Activated CD4-positive, alpha-beta T cell treated with anti-CD3 and anti-CD28 coated beads for 1 hour (primary cell): Measurements from ENCODE around the gene SLC25A47.

Experiments used
- DNase-seq: peaks from one replicate; pipeline ENCODE4 v3.0.0-alpha.2; 2020

The SLC25A47 gene

DNA sequence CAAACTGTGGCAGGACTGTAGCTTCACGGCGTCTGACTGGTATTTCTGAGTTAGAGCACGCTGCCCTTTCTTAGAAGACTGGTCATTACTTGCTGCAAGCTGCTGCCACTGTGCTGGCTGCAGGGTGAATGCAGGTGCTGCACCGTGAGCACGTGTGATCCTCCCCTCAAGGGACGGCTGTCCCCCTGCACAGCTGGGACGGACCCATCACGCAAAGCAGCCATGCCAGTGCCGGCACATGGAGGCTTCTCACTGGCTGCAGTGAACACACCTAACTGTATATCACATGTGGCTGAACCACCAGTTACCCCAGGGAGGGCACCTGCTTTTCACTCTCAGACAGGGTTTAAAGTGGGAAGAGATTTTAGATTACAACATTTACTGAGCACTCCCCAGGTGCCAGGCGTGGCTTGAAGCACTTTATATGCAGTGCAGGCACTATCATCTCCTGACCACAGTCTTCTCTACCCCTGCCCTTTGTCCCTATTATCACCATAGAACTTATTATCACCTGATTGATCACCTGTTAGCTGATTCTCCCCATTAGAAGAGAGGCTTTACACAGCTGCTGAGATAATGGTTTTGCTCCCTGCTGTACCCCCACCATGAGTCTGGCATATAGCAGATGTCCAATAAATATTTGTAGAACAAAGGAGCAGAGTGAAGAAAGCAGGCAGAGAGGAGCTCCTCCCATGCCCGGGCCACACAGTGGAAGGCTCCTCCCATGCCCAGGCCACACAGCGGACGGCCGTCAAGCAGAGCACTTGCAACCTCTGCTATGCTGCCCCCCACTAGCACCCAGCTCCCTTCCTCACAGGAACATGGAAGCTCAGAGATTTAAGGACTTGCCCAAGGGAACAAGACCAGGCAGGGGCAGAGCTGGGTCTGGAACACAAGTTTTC, 25.9 kb downstream of the SLC25A47 start:
- DNase-seq = no peak

- DNase-seq = no peak
These were observed 27.3 kb downstream of the SLC25A47 start for GRCh38 chr14:100350276-100350926.

DNA sequence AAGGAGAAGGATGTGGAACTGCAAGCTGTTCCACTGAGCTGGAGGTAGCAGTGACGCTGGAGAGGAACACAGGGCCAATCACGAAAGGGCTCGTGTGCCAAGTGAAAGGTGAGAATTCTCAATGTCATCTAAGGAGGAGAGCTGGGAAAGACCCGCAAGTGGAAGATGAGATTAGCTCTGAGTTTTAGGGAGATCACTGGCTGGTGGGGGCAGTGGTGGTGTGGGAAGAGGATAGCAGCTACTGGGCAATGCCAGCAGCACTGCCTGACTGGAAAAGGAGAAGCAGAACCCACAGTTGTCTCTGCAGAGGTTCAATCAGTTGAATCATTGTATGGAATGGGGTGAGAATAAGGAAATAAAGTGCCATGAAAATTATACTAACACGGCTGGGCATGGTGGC, 27.8 kb downstream of the SLC25A47 start:
- no peak for DNase-seq

- no peak for DNase-seq
These were observed 35.3 kb downstream of the SLC25A47 start for GRCh38 chr14:100358396-100358795.

- no peak for DNase-seq
These were observed 36.0 kb downstream of the SLC25A47 start for GRCh38 chr14:100359111-100359510.

GRCh38 chr14:100359881-100360280, 36.7 kb downstream of the SLC25A47 start:
- DNase-seq = no peak

- no peak for DNase-seq
These were observed 38.5 kb downstream of the SLC25A47 start for GRCh38 chr14:100361626-100362025.

GRCh38 chr14:100362311-100362927, 39.3 kb downstream of the SLC25A47 start:
- no peak for DNase-seq

- no peak for DNase-seq
These were observed 39.9 kb downstream of the SLC25A47 start for GRCh38 chr14:100363053-100363452.

GRCh38 chr14:100364403-100364802, 41.3 kb downstream of the SLC25A47 start:
- DNase-seq = no peak

- DNase-seq = no peak
These were observed 42.6 kb downstream of the SLC25A47 start for GRCh38 chr14:100365741-100366140.

DNA sequence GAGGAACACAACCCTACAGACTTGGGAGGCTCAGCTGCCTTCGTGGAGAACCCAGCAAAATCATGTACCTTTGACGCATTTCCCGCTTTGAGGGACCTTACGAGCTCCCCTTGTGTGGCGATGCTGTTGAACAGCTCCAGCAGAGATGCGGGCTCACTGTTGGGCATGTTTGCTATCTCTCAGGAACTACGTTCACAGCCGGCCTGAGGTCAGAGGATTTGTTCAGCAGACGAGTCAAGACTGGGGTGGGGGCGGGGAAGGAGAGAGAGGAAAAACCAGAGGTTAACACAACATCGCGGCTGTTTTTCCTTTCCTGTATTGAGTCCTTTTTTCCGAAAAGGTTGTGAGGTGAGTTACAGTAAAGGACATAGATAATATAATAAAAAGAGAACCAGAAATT, 45.9 kb downstream of the SLC25A47 start:
- no peak for DNase-seq

DNA sequence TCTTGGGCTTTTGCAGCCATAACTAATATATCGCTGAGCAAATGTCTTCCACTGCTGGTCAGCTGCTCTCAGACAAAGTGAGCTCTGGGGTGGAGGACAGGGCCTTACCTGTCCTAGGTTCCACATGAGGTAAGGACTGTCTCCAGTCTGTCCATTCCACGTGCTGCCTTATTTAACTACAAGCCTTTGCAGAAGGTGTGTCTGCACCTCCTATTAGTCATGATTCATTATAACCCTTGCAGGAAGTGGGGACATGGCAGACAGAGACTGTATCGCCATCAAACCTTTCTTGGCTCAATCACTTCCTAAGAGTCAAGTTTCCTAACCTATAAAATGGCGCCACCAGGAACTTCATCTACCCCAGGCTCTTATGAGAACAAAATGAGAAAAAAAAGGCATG, 46.9 kb downstream of the SLC25A47 start:
- no peak for DNase-seq

GRCh38 chr14:100371773-100372172, 48.6 kb downstream of the SLC25A47 start:
- DNase-seq = no peak

DNA sequence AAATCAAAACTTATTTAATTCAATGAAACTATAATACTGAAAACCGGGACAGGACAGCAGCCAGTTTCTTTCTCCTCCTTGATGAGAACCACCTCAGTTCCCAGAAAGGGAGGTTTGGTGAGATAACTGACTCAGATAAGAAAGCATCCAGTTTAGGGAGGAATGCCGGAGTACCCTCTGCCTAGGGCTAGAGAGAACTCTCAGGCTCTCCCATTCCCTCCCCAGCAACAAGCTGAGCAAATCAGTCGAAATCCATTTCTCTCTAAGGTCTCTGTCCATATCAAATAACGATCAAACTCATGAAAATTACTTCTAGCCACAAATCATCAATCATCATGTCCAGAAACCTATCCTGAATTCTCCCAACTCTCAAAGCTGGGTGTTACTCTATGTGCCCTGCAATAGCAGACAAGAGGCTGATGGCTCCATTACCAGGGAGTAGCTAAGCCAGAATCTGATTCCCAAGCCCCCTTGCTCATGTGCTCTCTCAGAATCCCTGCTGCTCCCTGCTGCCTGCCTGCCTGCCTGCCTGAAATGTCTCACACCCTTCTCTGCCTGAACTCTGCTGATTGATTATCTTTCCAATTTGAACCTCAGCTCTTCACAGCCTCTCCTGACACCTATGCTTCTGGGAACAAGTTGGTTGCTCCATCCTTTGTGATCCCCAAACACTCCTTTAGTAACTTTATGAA, 49.4 kb downstream of the SLC25A47 start:
- no peak for DNase-seq

DNA sequence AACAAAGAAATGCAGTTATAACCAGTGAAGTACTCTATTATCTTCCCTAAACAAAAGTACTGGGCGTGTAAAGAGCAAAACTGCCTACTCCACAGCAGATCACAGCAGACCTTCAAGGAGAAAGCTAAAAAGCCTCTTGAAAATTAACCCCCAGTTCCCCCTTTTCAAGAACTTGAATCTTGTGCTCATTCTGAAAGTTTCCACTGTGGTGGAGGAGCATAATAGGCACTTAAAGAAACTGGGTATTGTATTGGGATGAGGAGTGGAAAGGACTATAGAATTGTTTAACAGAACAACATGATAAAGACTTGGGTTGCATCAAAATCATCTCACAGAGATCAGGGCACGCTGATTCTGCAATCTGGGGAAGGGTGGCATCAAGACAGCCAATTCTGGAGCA, 51.1 kb downstream of the SLC25A47 start:
- no peak for DNase-seq

GRCh38 chr14:100374876-100375265, 51.7 kb downstream of the SLC25A47 start:
- DNase-seq = no peak

DNA sequence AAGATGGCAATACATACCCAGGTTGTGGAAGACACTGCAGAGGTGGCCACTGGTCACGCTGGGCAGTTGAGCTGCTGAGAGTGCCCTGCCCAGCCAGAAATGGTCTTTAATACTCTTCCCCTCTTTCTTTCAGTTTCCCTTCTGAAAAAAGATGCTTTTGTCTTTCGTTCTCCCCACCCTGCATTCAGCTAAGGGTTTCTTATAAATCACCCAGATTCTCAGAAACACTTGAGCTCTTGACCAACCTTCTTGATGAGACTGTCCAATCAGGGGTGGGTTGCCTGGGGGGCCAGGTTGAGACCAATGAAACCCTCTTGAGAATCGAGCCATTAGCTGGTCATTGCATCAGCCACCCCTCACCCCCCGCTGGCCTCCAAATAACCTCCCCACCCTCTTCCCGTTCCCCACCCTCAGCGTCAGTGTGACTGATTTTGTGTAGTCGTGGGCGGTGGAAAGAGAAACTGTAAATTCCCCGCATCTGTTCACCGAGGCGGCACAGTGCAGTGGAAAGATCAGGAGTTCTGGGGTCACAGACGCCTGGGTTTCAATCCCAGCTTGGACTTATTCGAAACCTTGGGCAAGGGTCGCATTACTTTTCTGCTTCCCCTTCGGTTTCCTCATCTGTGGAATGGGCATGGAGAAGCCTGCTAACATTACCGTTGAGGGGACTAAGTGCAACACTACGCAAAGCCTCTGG, 52.3 kb downstream of the SLC25A47 start:
- DNase-seq = peak; percentile 22

- peak; percentile 87 for DNase-seq
These were observed 53.0 kb downstream of the SLC25A47 start, which contains the start of gene WDR25 for GRCh38 chr14:100375963-100376735. Gene WDR25 (plus strand): TSS chr14:100376485.

- DNase-seq = no peak
These were observed 53.6 kb downstream of the SLC25A47 start for GRCh38 chr14:100376751-100377171.
